ENCODE measurements around the gene RPL4. TPM values are rescaled to one million over a fixed set of nuclear protein-coding genes. Genes with fewer than 3 reads are reported as not detected.

The RPL4 gene
- total RNA-seq, 1 donor from 2014 or later, result 2,164 TPM

DNA sequence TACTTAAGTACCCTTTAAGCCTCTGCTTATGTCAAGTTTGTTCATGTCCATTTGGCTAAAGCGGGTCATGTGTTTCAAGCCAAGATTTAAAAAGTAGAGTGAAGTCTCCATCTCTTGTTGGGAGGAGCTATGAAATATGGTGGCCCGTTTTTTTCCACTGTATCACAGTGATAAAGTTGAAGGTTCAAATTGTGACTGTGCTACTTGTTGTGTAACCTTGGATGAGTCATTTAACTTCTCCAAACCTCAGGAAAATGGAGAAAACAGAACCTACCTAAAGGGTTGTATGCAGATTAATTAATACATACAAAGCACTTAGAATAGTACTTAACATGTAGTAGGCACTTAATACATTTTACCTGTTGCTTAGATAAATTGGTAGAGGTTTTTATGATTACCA is 50.5 kb downstream of the RPL4 start:
- ATAC-seq, result peak; percentile 29

GRCh38 chr15:66452971-66453580 is 51.6 kb downstream of the RPL4 start:
- no peak for ATAC-seq

GRCh38 chr15:66452420-66452819 is 52.2 kb downstream of the RPL4 start:
- no peak for ATAC-seq

Other genes starting within 250 kb of the RPL4 start
- 13.7 TPM for gene DIS3L, start 211.3 kb downstream of the RPL4 start, total RNA-seq
- 6.4 TPM for gene TIPIN, start 148.2 kb downstream of the RPL4 start, total RNA-seq
- gene MAP2K1, start 117.9 kb downstream of the RPL4 start, total RNA-seq, result 39.7 TPM
- 11.4 TPM for gene SNAPC5, start 7.1 kb downstream of the RPL4 start, total RNA-seq
- gene ZWILCH, start 471 bp upstream of the RPL4 start, total RNA-seq, result 8.9 TPM
- gene LCTL, start 61.1 kb upstream of the RPL4 start, total RNA-seq, result not detected
- gene SMAD6, start 197.4 kb upstream of the RPL4 start, total RNA-seq, result 1.2 TPM

Data from esophagus mucosa (tissue), 1 donor.